Lung (tissue), 12 donors: ENCODE results near the gene NUP43. TPM values are rescaled to one million over a fixed set of nuclear protein-coding genes. Genes with fewer than 3 reads are reported as not detected.

Source experiments
- ATAC-seq: fragments of 200-7000 bp; cut with Tn5 transposase; one replicate; pipeline ENCODE4 v1.9.1; 2020; ENCODE audit warnings: moderate number of reproducible peaks; ENCODE audit not compliant: insufficient read depth, low FRiP score
- DNase-seq, 3 donors: peaks; one replicate each; pipeline ENCODE4 v3.0.0-alpha.2; 2013 to 2017
- H3K27ac ChIP-seq, 2 donors: one replicate each; pipeline ENCODE4 v1.5.1; 2013; ENCODE audit warnings: mild to moderate bottlenecking in 2 of 2, moderate library complexity in 2 of 2, control low read depth in 1 of 2, inconsistent platforms in 1 of 2, low read depth in 1 of 2, low read length in 1 of 2
- H3K27me3 ChIP-seq, 3 donors: one replicate each; pipeline ENCODE4 v1.5.1; 2013; ENCODE audit warnings: low read length in 2 of 3; ENCODE audit not compliant: control insufficient read depth in 3 of 3, insufficient read depth in 3 of 3
- H3K36me3 ChIP-seq, 4 donors: one replicate each; pipeline ENCODE4 v1.5.1; 2013; ENCODE audit warnings: low read length in 4 of 4, mild to moderate bottlenecking in 1 of 4, moderate library complexity in 1 of 4; ENCODE audit not compliant: control insufficient read depth in 4 of 4, insufficient read depth in 4 of 4
- H3K4me1 ChIP-seq, 5 donors: one replicate each; pipeline ENCODE4 v1.5.1; 2013; ENCODE audit warnings: low read length in 5 of 5, mild to moderate bottlenecking in 2 of 5, moderate library complexity in 1 of 5; ENCODE audit not compliant: control insufficient read depth in 5 of 5, insufficient read depth in 5 of 5
- H3K4me3 ChIP-seq: one replicate; pipeline ENCODE4 v1.5.1; 2013; ENCODE audit warnings: mild to moderate bottlenecking, control low read depth, moderate library complexity
- H3K9ac ChIP-seq, 2 donors: one replicate each; pipeline ENCODE4 v1.5.1; 2013; ENCODE audit warnings: low read length in 2 of 2, control low read depth in 1 of 2; ENCODE audit not compliant: insufficient read depth in 1 of 2
- H3K9me3 ChIP-seq, 4 donors: one replicate each; pipeline ENCODE4 v1.5.1; 2013; ENCODE audit warnings: low read length in 3 of 4, mild to moderate bottlenecking in 1 of 4, moderate library complexity in 1 of 4; ENCODE audit not compliant: control insufficient read depth in 4 of 4, insufficient read depth in 3 of 4
- CTCF ChIP-seq: IDR thresholded peaks from 2 replicates; pipeline ENCODE4 v1.5.1; 2012; ENCODE audit warnings: mild to moderate bottlenecking; ENCODE audit errors: control extremely low read depth, extremely low read depth
- whole genome bisulfite sequencing, 2 donors: extraction: QIAGEN DNeasy Blood & Tissue Kit; methylation state at CpG; one replicate each; pipeline ENCODE4 v1.1.7; 2013; 5-methylcytosine and 5-hydroxymethylcytosine counted together
- polyA plus RNA-seq, 2 donors: library from polyadenylated mRNA; stranded (reverse); fragments of 200-250 nt; gene quantifications; one replicate each; pipeline ENCODE4 v1.2.1, GENCODE V29; 2013
- total RNA-seq, 2 donors: library from RNA; depleted of rRNA in 1 of 2; stranded (reverse); fragments of >200 nt in 1 of 2; gene quantifications; one replicate each; pipeline ENCODE4 v1.2.1, GENCODE V29; 2014 to 2021
- donor health status: control.
- donor health status: control.
- donor health status: Bipolar disorder and iron deficiency.
- donor health status: healthy.
- donor health status: DM: yes; HTN: yes; CAD: no.

NUP43 gene
- total and polyA plus RNA-seq, 4 donors: 6.5 to 30.2 (median 19.8) TPM

GRCh38 chr6:149734915-149735314, 11.4 kb downstream of the NUP43 start:
- DNase-seq (no peak), ATAC-seq (no peak)
- no peak overlapping the region for H3K9ac ChIP-seq
- H3K4me1 ChIP-seq: no peaks in the 10 kb centered on the region
- H3K27me3 ChIP-seq: no peaks in the 10 kb centered on the region
- H3K9me3 ChIP-seq: no peaks in the 10 kb centered on the region
- H3K4me3 ChIP-seq: no peak overlapping the region
- H3K36me3 ChIP-seq: peaks cover 13 to 32% (median 26%) of the 10 kb centered on the region in 4 donors
- no peak overlapping the region for H3K27ac ChIP-seq
- 95 to 100% methylated on average over 1 of the region's 1 CpG for WGBS, 2 donors
- TF ChIP-seq CTCF: no peak

GRCh38 chr6:149733089-149733720, 13.1 kb downstream of the NUP43 start:
- TF ChIP-seq CTCF: no peak
- Histone ChIP-seq H3K9me3 (no peaks in the 10 kb centered on the region), H3K9ac (no peak overlapping the region), H3K27me3 (no peaks in the 10 kb centered on the region), H3K36me3 (peaks cover 18 to 34% (median 31%) of the 10 kb centered on the region in 4 donors), H3K4me3 (no peak overlapping the region), H3K4me1 (no peaks in the 10 kb centered on the region), H3K27ac (no peak overlapping the region)
- ATAC-seq: no peak
- no peak for DNase-seq
- 97% methylated on average over 2 of the region's 2 CpGs for WGBS, 2 donors

GRCh38 chr6:149729824-149730223, 16.5 kb downstream of the NUP43 start:
- Histone ChIP-seq H3K9ac (no peak overlapping the region), H3K4me3 (no peak overlapping the region), H3K9me3 (no peaks in the 10 kb centered on the region), H3K27ac (no peak overlapping the region), H3K4me1 (no peaks in the 10 kb centered on the region), H3K36me3 (peaks cover 15 to 27% (median 19%) of the 10 kb centered on the region in 4 donors), H3K27me3 (no peaks in the 10 kb centered on the region)
- no peak for TF ChIP-seq CTCF
- no peak for ATAC-seq
- DNase-seq: no peak
- WGBS, 2 donors: 56 to 82% methylated on average over 8 of the region's 8 CpGs
